Measurements from ENCODE around the gene KRT27. TPM values are rescaled to one million over a fixed set of nuclear protein-coding genes. Genes with fewer than 3 reads are reported as not detected.
"Not testable (repeated sequence)": the region's sequence is repeated elsewhere in the genome, so short reads cannot be mapped to it uniquely, and the experiment has no call there.

The KRT27 gene
- total and polyA plus RNA-seq, 2 experiments from 2014 or later = not detected

DNA sequence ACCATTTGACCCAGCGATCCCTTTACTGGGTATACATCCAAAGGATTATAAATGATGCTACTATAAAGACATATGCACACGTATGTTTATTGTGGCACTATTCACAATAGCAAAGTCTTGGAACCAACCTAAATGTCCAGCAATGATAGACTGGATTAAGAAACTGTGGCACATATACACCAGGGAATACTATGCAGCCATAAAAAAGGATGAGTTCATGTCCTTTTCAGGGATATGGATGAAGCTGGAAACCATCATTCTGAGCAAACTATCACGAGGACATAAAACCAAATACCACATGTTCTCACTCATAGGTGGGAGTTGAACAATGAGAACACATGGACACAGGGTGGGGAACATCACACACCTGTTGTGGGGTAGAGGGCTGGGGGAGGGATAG is 32.3 kb upstream of the KRT27 start:
- not testable (repeated sequence) for H3K9me2 ChIP-seq (ENCODE audit: insufficient read depth); H4K20me1 ChIP-seq (replicated peaks; ENCODE audit: insufficient read depth); H3K4me2 ChIP-seq; H3F3A ChIP-seq (replicated peaks; ENCODE audit: low read depth); H3K4me3 ChIP-seq; H3K36me3 ChIP-seq (ENCODE audit: insufficient read depth); H3K27me3 Mint-ChIP-seq (ENCODE audit: insufficient read depth, low read depth, poor library complexity); H2AFZ ChIP-seq; DNase-seq (ENCODE audit: low spot score); H3K9me3 Mint-ChIP-seq; H3K4me1 Mint-ChIP-seq; ATAC-seq; H3K36me3 Mint-ChIP-seq (ENCODE audit: low read depth); H3K79me2 ChIP-seq (replicated peaks; ENCODE audit: insufficient read depth); H3K4me3 Mint-ChIP-seq; H3K4me1 ChIP-seq (ENCODE audit: insufficient read depth); H3K27ac ChIP-seq (ENCODE audit: low read depth); H3K27ac Mint-ChIP-seq
- peaks cover 22% of the 10 kb centered on the region; the same call in 1 of the 2 replicates for H3K27me3 ChIP-seq (ENCODE audit: insufficient read depth)

DNA sequence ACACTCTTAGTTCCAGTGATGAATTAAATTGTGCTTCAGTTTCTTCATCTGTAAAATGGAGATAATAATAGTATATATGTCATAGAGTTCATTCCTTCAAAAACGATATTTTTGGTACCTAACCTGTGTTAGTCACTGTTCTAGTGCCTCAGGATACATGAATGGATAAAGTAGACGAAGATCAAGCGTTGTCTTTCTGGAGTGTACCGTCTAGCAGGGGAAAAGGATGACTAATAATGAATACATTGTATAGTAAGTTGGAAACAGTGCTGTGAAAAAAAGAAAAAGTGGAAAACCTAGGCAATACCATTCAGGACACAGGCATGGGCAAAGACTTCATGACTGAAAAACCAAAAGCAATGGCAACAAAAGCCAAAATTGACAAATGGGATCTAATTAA is 31.5 kb upstream of the KRT27 start:
- Histone ChIP-seq H3K4me1 (ENCODE audit: insufficient read depth) (0 out of 2 replicates have a peak, but pooled peaks cover 5% of the 10 kb centered on the region), H3K9me2 (ENCODE audit: insufficient read depth) (no peaks in the 10 kb centered on the region), H3K4me3 (no peak overlapping the region), H3K27ac (ENCODE audit: low read depth) (no peak overlapping the region), H4K20me1 (replicated peaks; ENCODE audit: insufficient read depth) (no peaks in the 10 kb centered on the region), H3K4me2 (no peak overlapping the region), H3K79me2 (replicated peaks; ENCODE audit: insufficient read depth) (no peaks in the 10 kb centered on the region), H3F3A (replicated peaks; ENCODE audit: low read depth) (no peaks in the 10 kb centered on the region), H3K27me3 (ENCODE audit: insufficient read depth) (peaks cover 30% of the 10 kb centered on the region; the same call in 1 of the 2 replicates), H2AFZ (no peak overlapping the region), H3K36me3 (ENCODE audit: insufficient read depth) (peaks cover 5% of the 10 kb centered on the region; the same call in 1 of the 2 replicates)
- Mint-ChIP-seq H3K27ac (no peak overlapping the region), H3K36me3 (ENCODE audit: low read depth) (peaks cover 8% of the 10 kb centered on the region; the same call in 2 of the 3 replicates), H3K4me1 (no peaks in the 10 kb centered on the region), H3K27me3 (ENCODE audit: insufficient read depth, low read depth, poor library complexity) (peaks cover 3% of the 10 kb centered on the region), H3K4me3 (no peak overlapping the region), H3K9me3 (no peaks in the 10 kb centered on the region; the same call in 2 of the 3 replicates)
- ATAC-seq (no peak), DNase-seq (ENCODE audit: low spot score) (no peak)
- TF ChIP-seq POLR2AphosphoS5 (IDR thresholded peaks at IDR 0.05; ENCODE audit: low read depth) (no peak), JUNB (IDR thresholded peaks at IDR 0.05; ENCODE audit: unreplicated experiment) (no peak), ZNF331 (CRISPR knock-in tag; IDR thresholded peaks at IDR 0.05; ENCODE audit: low read depth) (no peak), ZNF114 (CRISPR knock-in tag; IDR thresholded peaks at IDR 0.05) (no peak), CREB1 (CRISPR knock-in tag; IDR thresholded peaks at IDR 0.05; ENCODE audit: low read depth) (no peak), STAT1 (IDR thresholded peaks at IDR 0.05; ENCODE audit: unreplicated experiment) (no peak)
- TF ChIP-seq, protein P1, sequence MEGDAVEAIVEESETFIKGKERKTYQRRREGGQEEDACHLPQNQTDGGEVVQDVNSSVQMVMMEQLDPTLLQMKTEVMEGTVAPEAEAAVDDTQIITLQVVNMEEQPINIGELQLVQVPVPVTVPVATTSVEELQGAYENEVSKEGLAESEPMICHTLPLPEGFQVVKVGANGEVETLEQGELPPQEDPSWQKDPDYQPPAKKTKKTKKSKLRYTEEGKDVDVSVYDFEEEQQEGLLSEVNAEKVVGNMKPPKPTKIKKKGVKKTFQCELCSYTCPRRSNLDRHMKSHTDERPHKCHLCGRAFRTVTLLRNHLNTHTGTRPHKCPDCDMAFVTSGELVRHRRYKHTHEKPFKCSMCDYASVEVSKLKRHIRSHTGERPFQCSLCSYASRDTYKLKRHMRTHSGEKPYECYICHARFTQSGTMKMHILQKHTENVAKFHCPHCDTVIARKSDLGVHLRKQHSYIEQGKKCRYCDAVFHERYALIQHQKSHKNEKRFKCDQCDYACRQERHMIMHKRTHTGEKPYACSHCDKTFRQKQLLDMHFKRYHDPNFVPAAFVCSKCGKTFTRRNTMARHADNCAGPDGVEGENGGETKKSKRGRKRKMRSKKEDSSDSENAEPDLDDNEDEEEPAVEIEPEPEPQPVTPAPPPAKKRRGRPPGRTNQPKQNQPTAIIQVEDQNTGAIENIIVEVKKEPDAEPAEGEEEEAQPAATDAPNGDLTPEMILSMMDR (conservative IDR thresholded peaks at IDR 0.05; ENCODE audit: low read depth in 2 of 2) = no peak
- TF ChIP-seq, protein P2, sequence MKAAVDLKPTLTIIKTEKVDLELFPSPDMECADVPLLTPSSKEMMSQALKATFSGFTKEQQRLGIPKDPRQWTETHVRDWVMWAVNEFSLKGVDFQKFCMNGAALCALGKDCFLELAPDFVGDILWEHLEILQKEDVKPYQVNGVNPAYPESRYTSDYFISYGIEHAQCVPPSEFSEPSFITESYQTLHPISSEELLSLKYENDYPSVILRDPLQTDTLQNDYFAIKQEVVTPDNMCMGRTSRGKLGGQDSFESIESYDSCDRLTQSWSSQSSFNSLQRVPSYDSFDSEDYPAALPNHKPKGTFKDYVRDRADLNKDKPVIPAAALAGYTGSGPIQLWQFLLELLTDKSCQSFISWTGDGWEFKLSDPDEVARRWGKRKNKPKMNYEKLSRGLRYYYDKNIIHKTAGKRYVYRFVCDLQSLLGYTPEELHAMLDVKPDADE (IDR thresholded peaks at IDR 0.05) = no peak
- TF ChIP-seq, protein P3, sequence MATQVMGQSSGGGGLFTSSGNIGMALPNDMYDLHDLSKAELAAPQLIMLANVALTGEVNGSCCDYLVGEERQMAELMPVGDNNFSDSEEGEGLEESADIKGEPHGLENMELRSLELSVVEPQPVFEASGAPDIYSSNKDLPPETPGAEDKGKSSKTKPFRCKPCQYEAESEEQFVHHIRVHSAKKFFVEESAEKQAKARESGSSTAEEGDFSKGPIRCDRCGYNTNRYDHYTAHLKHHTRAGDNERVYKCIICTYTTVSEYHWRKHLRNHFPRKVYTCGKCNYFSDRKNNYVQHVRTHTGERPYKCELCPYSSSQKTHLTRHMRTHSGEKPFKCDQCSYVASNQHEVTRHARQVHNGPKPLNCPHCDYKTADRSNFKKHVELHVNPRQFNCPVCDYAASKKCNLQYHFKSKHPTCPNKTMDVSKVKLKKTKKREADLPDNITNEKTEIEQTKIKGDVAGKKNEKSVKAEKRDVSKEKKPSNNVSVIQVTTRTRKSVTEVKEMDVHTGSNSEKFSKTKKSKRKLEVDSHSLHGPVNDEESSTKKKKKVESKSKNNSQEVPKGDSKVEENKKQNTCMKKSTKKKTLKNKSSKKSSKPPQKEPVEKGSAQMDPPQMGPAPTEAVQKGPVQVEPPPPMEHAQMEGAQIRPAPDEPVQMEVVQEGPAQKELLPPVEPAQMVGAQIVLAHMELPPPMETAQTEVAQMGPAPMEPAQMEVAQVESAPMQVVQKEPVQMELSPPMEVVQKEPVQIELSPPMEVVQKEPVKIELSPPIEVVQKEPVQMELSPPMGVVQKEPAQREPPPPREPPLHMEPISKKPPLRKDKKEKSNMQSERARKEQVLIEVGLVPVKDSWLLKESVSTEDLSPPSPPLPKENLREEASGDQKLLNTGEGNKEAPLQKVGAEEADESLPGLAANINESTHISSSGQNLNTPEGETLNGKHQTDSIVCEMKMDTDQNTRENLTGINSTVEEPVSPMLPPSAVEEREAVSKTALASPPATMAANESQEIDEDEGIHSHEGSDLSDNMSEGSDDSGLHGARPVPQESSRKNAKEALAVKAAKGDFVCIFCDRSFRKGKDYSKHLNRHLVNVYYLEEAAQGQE (IDR thresholded peaks at IDR 0.05; ENCODE audit: unreplicated experiment) = no peak
- TF ChIP-seq, protein P4, sequence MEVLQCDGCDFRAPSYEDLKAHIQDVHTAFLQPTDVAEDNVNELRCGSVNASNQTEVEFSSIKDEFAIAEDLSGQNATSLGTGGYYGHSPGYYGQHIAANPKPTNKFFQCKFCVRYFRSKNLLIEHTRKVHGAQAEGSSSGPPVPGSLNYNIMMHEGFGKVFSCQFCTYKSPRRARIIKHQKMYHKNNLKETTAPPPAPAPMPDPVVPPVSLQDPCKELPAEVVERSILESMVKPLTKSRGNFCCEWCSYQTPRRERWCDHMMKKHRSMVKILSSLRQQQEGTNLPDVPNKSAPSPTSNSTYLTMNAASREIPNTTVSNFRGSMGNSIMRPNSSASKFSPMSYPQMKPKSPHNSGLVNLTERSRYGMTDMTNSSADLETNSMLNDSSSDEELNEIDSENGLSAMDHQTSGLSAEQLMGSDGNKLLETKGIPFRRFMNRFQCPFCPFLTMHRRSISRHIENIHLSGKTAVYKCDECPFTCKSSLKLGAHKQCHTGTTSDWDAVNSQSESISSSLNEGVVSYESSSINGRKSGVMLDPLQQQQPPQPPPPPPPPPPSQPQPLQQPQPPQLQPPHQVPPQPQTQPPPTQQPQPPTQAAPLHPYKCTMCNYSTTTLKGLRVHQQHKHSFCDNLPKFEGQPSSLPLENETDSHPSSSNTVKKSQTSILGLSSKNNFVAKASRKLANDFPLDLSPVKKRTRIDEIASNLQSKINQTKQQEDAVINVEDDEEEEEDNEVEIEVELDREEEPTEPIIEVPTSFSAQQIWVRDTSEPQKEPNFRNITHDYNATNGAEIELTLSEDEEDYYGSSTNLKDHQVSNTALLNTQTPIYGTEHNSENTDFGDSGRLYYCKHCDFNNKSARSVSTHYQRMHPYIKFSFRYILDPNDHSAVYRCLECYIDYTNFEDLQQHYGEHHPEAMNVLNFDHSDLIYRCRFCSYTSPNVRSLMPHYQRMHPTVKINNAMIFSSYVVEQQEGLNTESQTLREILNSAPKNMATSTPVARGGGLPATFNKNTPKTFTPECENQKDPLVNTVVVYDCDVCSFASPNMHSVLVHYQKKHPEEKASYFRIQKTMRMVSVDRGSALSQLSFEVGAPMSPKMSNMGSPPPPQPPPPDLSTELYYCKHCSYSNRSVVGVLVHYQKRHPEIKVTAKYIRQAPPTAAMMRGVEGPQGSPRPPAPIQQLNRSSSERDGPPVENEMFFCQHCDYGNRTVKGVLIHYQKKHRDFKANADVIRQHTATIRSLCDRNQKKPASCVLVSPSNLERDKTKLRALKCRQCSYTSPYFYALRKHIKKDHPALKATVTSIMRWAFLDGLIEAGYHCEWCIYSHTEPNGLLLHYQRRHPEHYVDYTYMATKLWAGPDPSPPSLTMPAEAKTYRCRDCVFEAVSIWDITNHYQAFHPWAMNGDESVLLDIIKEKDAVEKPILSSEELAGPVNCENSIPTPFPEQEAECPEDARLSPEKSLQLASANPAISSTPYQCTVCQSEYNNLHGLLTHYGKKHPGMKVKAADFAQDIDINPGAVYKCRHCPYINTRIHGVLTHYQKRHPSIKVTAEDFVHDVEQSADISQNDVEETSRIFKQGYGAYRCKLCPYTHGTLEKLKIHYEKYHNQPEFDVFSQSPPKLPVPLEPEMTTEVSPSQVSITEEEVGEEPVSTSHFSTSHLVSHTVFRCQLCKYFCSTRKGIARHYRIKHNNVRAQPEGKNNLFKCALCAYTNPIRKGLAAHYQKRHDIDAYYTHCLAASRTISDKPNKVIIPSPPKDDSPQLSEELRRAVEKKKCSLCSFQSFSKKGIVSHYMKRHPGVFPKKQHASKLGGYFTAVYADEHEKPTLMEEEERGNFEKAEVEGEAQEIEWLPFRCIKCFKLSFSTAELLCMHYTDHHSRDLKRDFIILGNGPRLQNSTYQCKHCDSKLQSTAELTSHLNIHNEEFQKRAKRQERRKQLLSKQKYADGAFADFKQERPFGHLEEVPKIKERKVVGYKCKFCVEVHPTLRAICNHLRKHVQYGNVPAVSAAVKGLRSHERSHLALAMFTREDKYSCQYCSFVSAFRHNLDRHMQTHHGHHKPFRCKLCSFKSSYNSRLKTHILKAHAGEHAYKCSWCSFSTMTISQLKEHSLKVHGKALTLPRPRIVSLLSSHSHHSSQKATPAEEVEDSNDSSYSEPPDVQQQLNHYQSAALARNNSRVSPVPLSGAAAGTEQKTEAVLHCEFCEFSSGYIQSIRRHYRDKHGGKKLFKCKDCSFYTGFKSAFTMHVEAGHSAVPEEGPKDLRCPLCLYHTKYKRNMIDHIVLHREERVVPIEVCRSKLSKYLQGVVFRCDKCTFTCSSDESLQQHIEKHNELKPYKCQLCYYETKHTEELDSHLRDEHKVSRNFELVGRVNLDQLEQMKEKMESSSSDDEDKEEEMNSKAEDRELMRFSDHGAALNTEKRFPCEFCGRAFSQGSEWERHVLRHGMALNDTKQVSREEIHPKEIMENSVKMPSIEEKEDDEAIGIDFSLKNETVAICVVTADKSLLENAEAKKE (CRISPR knock-in tag; IDR thresholded peaks at IDR 0.05) = no peak
